Measurements from ENCODE around the gene DDX10. TPM values are rescaled to one million over a fixed set of nuclear protein-coding genes. Genes with fewer than 3 reads are reported as not detected.

Gene DDX10
- polyA plus RNA-seq, 1 experiment: 11.0 TPM

DNA sequence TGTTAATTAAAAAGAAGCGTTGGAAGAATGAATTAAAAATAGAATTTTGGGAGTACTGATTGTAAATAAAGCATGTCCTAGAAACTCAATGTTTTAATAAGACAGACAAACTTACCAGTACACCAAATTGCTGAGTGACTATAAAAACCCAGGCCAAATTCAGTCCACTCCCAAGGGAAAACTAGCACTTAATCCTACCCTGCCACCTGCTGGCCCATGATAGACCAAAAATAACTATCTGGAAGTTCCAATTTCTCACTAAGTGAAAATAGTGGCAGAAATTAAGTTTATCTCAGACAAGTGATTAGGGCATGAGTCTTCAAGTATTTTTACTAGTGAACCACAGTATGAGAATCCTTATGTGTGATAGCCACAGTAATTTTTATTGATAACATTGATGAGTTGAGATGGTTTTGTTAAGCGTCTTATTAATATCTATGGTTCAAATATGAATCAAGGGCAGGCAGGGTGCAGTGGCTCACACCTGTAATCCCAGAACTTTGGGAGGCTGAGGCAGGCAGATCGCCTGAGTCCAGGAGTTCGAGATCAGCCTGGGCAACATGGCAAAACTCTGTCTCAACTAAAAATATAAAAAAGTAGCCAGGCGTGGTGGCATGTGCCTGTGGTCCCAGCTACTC is 9.8 kb upstream of the DDX10 start:
- Histone ChIP-seq H3K27me3 (ENCODE audit: control insufficient read depth, insufficient read depth, low read length) (no peaks in the 10 kb centered on the region), H3K4me3 (ENCODE audit: low read depth, low read length) (no peak overlapping the region), H3K36me3 (ENCODE audit: control insufficient read depth, insufficient read depth, low read length) (no peaks in the 10 kb centered on the region)
- TF ChIP-seq, protein P1, sequence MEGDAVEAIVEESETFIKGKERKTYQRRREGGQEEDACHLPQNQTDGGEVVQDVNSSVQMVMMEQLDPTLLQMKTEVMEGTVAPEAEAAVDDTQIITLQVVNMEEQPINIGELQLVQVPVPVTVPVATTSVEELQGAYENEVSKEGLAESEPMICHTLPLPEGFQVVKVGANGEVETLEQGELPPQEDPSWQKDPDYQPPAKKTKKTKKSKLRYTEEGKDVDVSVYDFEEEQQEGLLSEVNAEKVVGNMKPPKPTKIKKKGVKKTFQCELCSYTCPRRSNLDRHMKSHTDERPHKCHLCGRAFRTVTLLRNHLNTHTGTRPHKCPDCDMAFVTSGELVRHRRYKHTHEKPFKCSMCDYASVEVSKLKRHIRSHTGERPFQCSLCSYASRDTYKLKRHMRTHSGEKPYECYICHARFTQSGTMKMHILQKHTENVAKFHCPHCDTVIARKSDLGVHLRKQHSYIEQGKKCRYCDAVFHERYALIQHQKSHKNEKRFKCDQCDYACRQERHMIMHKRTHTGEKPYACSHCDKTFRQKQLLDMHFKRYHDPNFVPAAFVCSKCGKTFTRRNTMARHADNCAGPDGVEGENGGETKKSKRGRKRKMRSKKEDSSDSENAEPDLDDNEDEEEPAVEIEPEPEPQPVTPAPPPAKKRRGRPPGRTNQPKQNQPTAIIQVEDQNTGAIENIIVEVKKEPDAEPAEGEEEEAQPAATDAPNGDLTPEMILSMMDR (IDR thresholded peaks at IDR 0.05; ENCODE audit: insufficient read depth, low read depth, low read length): peak; percentile 72
- POLR2A ChIA-PET: no interaction called here
- CTCF ChIA-PET: interaction anchor here (0.7 to 1.6 kb wide), 7 partner anchors 10 to 646 kb away, joined by 3 to 12 read pairs (median 5); partner anchors contain the start of genes ATM, CUL5, DDX10 and NPAT
- no peak for DNase-seq (ENCODE audit: low read depth)

DNA sequence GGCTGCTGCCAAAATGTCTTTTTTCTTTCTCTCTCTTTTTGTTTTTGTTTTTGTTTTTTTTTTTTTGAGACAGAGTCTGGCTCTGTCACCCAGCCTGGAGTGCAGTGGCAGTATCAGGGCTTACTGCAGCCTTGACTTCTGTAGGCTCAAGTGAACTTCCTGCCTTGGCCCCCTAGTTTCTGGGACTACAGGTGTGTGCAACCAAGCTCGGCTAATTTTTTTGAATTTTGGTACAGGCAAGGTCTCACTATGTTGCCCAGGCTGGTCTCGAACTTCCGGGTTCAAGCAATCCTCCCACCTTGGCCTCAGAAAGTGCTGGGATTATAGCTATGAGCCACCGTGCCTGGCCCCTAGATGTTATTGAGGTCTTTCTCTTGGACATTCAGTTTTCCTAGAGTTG is 2.2 kb upstream of the DDX10 start:
- ChIA-PET CTCF (interaction anchor here (0.5 to 0.8 kb wide), 2 partner anchors 14 to 666 kb away, joined by 3 read pairs; no protein-coding TSS in a partner anchor), POLR2A (no interaction called here)
- TF ChIP-seq, protein P1 (IDR thresholded peaks at IDR 0.05; ENCODE audit: insufficient read depth, low read depth, low read length): no peak
- Histone ChIP-seq H3K4me3 (ENCODE audit: low read depth, low read length) (no peak overlapping the region), H3K27me3 (ENCODE audit: control insufficient read depth, insufficient read depth, low read length) (no peaks in the 10 kb centered on the region), H3K36me3 (ENCODE audit: control insufficient read depth, insufficient read depth, low read length) (no peaks in the 10 kb centered on the region)
- DNase-seq (ENCODE audit: low read depth): no peak

DNA sequence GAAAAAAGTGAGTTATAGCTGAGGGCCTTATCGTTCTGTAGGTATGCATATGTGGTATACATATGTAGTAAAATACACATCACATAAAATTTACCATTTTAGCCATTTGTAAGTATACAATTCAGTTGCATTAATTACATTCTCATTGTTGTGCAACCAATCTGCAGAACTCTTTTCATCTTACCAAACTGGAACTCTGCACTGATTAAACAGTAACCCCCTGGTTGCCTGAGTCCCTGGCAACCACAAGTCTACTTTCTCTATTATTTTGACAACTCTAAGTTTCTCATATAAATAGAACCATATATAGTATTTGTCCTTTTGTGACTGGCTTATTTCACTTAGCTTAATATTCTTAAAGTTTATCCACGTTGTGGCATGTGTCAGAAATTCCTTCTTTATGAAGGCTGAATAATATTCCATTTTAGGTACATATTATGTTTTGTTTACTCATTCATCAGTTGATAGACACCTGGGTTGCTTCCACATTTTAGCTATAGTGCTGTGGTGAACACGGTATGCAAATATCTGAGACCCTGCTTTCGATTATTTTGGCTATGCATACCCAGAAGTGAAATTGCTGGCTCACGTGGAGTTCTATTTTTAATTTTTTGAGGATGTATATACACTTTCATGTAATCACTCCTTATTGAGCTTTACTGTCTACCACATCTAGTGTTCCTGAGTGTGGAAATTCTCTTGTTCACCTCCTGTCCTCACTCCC is 1.6 kb upstream of the DDX10 start:
- no peak for DNase-seq (ENCODE audit: low read depth)
- POLR2A ChIA-PET: no interaction called here
- TF ChIP-seq, protein P1 (IDR thresholded peaks at IDR 0.05; ENCODE audit: insufficient read depth, low read depth, low read length): no peak
- Histone ChIP-seq H3K36me3 (ENCODE audit: control insufficient read depth, insufficient read depth, low read length) (no peaks in the 10 kb centered on the region), H3K27me3 (ENCODE audit: control insufficient read depth, insufficient read depth, low read length) (no peaks in the 10 kb centered on the region), H3K4me3 (ENCODE audit: low read depth, low read length) (no peak overlapping the region)
- CTCF ChIA-PET: interaction anchor here (0.5 to 0.8 kb wide), 2 partner anchors 14 to 666 kb away, joined by 3 read pairs; no protein-coding TSS in a partner anchor

DNA sequence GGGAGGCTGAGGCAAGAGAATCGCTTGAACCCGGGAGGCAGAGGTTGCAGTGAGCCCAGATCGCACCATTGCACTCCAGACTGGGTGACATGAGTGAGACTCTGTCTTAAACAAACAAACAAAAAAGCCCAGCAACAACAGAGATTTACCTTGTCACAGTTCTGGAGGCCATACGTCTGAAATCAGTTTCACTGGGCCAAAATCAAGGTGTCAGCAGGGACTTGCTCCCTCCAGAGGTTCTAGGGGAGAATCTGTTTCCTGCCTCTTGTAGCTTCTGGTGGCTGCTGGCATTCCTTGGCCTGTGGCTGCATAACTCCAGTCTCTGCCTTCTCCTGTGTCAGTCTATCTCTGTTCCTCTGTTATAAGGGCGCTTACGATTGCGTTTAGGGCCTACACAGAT is 1.5 kb downstream of the DDX10 start:
- H3K27me3 ChIP-seq (ENCODE audit: control insufficient read depth, insufficient read depth, low read length): no peaks in the 10 kb centered on the region
- H3K4me3 ChIP-seq (ENCODE audit: low read depth, low read length): no peak overlapping the region
- ChIA-PET CTCF (interaction anchor here (0.6 to 1.8 kb wide), 2 partner anchors 11 to 859 kb away, joined by 3 to 5 read pairs; no protein-coding TSS in a partner anchor), POLR2A (no interaction called here)
- DNase-seq (ENCODE audit: low read depth): no peak
- H3K36me3 ChIP-seq (ENCODE audit: control insufficient read depth, insufficient read depth, low read length): no peaks in the 10 kb centered on the region
- TF ChIP-seq, protein P1 (IDR thresholded peaks at IDR 0.05; ENCODE audit: insufficient read depth, low read depth, low read length): no peak

DNA sequence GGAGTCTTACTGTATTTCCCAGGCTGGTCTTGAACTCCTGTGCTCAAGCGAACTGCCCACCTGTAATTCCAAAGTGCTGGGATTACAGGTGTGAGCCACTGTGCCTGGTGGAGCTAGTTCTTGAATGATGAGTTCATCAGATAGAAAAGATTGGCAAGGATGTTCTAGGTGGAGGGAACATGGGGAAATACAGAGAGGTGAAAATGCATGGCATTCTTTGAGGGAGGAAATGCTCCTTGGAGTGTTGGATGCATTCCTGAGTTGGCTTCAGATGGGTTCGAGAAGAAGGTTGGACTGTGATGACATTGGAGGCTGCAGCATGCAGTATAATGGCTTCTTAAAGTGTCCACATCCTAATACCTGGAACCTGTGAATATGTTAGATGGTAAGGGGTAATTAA is 4.4 kb downstream of the DDX10 start:
- no peak overlapping the region for H3K4me3 ChIP-seq (ENCODE audit: low read depth, low read length)
- ChIA-PET POLR2A (no interaction called here), CTCF (no interaction called here)
- TF ChIP-seq, protein P1 (IDR thresholded peaks at IDR 0.05; ENCODE audit: insufficient read depth, low read depth, low read length): no peak
- H3K36me3 ChIP-seq (ENCODE audit: control insufficient read depth, insufficient read depth, low read length): no peaks in the 10 kb centered on the region
- DNase-seq (ENCODE audit: low read depth): no peak
- H3K27me3 ChIP-seq (ENCODE audit: control insufficient read depth, insufficient read depth, low read length): no peaks in the 10 kb centered on the region
